GM21786 (cell line): ENCODE measurements around the gene PARD3B.

Source experiments
- ATAC-seq: cut with Tn5 transposase; IDR thresholded peaks from one replicate; pipeline ENCODE4 v1.9.1; 2021; ENCODE audit not compliant: unreplicated experiment

Gene PARD3B

DNA sequence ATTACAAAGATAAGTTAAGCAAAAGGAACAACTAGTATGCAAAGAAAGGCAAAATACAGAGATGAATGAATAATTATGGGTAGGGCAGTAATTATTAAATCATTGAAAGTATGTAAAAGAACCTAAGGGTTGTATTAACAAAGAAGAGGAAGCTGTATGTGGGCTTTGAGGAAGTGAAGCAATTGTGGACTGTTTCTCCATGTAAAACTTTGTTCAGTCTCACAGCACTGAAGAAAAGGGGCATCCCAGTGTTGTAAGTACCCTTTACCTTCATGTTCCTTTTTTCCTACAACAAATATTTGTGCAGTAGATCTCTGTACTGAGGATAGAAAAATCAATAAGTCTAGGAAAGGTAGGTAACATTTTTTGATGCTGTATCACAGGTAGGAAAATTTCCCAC is 748.3 kb downstream of the PARD3B start:
- ATAC-seq: no peak

DNA sequence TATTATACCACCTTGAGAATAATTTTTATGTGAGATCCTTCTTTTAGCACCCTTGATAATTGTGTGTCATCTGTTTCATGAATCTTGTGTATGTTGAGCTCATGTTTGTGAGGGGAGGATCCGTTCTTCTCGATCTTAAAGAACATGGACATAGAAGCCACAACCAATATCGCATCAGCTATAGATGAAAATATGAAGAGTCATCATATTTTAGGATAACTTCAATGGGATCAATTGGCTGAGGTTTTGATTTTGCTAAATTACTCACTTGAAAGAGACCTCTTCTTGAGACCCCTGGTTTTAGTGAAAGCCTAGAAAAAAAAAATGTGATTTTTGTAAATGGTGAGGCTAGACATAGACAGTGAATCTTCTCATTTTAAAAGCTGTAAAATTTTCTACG is 751.7 kb downstream of the PARD3B start:
- no peak for ATAC-seq

DNA sequence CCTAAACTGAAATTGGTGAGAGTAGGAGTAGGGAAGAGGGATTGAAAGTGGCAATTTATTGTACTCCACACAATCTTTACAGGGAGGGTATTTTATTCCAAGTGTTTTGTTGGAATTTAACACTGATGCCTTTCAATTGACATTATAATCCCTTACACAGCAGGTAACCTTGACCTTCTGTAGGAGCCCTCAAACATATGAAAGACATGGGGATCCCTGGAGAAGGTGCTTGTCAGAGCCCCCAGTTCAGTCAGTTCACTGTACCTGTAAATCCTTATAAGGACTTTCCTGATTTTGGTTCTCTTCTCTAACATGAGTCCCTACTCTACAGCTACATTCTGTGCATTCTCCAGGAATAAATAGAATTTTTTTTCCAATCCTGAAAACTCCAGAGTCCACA is 752.1 kb downstream of the PARD3B start:
- no peak for ATAC-seq

DNA sequence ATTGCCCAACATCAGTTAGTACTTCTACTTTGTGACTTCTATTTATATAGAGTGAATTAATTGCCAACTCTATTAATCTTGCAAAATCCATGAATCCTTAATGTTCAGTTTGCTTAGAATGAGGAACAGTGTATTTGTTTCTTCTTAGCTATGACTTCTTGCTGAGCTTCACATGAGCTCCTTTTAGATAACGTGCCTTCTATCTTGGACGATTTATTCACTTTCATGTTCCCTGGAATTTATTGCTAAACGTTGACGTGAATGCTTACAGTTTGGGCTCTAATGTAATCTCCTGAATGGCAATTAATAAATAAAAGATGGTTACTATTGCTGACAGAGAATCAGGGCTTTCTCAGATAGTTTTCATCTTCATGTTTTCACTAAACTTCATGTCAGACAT is 752.6 kb downstream of the PARD3B start:
- ATAC-seq: no peak

DNA sequence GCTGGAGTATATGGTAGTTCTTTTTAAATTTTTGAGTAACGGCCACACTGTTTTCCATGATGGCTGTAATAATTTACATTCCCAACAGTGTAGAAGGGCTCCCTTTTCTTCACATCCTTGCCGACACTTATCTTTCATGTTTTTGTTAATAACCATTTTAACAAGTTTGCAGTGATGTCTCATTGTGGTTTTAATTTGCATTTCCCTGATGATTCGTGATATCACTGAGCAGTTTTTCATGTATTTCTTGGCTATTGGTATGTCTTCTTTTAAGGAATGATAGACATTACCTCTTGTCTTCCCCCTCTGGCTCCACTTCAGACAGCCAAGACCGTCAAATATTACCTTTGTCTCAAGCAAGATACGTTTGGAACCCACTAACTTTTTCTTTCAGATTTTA is 765.9 kb downstream of the PARD3B start:
- no peak for ATAC-seq

DNA sequence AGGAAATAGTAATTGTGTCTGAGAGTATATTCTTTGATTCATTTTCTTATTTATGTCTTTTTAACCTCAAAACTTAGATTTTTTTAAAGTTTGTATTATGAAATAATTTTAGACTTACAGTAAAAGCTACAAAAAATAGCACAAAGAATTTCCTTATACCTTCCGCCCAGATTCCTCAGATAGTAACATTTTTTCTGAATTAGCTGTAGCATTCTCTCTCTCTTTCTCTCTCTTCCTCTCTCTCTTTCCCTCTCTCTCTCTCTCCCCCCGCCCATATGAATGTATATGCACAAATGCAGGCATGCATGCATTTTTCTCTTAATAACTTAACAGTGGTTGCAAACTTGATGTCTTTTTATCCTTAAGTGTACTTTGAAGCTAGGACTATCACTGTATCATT is 776.0 kb downstream of the PARD3B start:
- no peak for ATAC-seq

DNA sequence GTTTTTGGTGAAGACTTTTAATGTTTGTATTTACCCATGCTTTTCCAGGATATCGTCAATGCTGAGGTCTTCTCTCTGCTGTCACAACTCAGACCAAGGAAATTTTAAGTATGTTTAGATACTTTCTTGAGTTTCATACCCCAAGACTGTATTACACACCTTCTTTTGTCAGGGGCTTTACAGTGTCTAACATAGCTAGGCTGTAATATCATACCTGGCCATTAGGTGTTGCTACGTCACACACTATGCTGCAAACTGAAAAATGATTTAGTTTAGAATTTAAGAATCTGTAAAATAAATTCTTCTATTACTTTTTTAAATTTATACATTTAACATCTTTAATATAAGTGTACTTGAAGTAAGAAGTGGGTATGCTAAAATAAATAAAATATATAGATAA is 778.7 kb downstream of the PARD3B start:
- ATAC-seq: no peak

DNA sequence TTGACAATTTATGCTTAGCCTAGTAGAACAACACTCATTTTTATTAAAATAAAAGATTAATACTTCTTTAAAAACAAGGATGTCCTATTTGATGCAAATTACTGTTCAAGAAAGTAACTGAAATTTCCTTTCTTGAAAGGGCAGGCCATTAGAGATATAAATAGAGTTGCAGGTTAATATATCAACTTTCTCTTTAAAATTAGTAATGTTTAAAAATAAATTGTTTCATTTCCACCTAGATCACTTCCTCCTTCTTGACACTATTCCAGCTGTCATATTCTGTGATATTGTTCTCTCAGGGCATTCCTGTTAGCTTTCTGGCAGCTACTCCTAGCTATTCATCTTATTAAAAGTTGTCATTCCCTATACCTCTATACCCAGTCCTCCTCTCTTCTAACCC is 779.1 kb downstream of the PARD3B start:
- ATAC-seq: no peak

DNA sequence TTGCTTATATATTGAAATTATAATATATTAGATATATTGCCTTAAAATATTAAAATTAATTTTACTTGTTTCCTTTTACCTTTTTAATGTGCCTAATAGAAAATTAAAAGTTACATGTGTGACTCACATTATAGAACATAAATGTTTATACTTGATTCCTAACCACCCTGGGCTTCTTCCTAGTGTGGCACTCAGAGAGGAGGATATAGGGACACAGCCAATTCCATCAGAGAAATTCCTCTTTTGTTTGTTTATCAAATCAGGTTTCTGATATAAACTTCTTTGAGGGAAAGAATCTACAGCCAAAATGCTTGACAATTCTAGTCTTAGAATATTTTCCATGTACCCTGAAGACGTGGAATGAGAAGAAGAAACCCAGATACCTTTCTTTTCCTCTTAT is 788.1 kb downstream of the PARD3B start:
- no peak for ATAC-seq

DNA sequence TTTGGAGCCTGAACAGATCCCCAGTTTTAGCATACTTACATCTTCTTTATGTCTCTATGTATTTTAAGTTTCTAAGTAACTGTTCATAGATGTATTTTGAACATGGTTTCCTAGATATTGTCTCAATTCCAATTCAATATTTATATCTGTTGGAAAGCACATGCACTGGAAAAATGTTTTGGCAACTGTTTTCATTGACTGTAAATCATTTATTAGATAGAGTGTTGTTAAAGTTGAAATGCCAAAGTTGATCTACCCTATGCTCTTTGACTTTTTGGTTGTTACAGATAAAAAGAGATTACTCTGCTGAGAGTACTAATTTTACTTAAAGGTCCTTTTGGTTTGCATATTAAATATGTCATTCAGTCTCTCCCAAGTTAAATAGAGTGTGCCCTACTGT is 792.0 kb downstream of the PARD3B start:
- no peak for ATAC-seq

DNA sequence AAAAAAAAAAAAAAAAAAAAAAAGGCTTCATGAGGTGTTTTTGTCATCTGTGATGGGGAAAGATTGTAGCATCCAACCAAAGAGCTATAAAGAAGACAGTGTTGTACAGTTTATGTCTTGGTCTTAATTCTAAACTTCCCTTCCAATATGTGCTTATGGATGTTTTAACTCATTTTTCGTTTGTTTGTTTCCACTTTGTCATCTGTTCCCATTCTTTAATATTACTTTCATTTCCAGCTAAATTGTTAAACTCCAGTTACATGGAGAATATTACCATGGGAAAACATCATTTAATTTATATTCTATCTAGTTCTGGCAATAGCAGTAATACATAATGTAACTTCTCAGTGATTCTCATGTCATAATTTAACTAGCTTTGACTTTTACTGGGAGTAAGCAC is 792.9 kb downstream of the PARD3B start:
- ATAC-seq: no peak

DNA sequence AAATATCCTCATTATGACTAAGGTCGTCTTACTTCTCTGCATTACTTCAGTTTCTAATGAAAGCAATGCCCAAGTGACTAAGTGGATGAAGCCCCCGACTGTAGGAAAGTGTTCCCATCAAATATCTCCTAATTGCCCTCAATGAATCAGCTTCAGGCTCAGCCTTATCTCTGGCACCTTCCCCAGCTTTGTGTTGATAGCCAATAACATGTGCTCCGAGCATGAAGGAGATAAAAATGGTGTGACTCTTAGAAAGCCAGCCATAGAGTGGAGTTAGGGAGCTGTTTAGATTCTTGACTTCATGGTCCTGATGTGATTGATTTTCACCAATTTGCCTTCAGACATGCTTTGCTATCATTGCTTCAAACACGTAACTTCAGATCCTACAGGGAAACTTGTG is 797.8 kb downstream of the PARD3B start:
- no peak for ATAC-seq

DNA sequence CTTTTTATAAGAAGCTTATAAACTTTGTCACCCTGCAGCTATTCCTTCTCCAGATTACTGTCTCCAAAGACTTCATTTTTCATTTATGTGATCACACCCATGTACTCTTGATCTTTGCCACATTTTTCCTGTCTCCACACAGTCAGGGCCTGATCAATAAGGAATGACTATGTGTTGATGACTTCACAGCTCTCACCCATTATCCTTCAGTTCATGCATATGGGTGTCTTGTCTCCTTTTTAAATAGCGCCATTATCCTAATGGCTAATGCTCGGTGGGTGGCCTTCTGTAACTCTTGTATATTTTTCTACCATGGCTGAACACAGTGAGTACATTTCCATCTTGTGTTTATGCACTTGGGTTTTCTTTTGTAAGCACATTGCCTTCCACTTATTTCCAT is 801.4 kb downstream of the PARD3B start:
- no peak for ATAC-seq

DNA sequence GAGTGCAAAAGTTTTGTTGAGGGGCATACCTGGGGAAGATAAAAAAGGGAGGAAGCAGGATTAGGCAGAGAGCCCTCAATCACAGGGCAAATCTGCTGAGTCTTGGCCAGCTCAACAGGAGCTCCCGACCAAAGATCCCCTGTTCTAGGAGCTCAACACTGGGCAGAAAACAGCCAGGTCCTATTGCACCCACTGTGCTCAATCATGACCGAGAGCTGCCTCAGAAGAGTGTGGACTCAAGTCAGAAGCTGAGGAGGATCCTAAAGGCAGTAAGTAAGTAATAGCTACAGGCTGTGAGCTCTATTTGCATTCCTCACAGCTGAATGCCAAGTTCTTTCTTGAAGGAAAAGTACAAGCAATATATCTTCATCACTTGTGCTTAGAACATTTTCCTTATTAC is 802.6 kb downstream of the PARD3B start:
- ATAC-seq: no peak

DNA sequence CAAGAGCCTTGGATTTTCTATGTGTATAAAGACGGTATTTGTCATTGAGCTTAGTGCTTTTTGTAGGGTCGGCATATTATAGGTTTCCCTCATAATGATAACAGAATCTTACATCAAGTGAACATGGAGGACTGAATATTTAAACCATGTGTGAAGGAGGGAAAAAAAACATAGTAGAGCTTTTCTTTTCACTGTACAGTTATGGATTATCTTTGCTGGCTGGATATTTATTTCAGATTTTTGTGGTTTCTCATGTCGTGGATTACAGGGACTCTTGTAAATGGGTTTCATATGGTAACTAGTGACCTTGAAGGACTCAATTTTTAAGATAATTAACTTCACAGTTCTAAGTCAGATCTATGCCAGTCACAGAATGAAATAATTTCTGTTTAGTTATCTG is 806.8 kb downstream of the PARD3B start:
- ATAC-seq: no peak

DNA sequence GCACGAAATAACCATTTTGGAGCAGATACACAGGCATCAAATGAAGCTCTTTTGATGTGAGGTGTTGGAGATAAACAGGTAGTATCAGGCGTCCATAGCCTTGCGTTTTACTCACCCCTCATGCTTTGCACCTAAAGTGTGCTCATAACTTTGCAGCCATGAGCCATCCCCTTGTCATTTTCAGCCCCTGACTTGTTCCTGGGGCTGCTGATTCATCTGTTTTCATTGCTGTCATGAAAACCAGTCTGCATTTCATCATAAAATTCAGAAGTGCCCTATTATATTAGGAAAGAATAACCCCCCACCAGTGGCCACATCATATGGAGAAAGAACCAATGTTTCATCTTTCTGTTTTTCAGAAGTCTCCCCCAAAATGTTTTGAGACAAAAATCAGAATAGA is 807.3 kb downstream of the PARD3B start:
- no peak for ATAC-seq

DNA sequence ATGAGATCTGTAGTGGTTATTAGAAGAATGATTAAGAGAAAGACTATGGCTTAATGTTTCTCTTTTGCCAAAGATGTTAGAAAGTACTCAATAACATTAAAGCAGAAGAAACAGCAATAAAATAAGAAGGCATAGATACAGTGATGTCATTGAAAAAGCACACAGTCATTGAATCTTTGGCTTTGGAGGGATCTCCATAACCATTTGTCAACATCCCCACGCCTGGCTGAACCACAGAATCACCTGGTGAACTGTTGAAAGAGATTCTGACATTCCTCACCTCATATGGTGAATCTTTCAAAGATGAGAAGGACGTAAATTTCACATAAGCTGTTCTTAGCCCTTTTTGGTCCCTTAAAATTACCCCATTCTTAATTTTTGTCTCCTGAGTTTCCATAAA is 812.5 kb downstream of the PARD3B start:
- ATAC-seq: no peak

DNA sequence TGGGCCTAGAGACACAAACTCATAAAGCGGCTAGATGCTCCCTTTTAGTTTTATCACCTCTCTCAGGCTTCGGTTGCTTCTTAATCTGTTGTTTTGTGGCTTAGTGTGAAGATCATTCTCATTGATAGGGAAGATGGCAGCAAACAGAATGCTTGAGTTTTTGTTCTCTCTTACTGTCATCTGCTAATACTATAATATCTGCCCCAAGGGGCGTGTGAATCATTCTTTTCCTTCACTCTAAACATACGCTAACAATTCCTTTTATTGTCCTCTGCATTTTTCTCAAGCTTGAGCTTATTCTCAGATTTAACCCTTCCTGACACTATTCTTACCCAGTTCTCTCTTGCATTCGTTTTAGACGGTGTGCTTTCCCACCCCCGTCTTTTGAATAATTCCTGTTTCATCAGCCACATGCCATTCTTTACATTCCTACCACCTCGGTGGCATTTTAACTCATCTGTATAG is 813.1 kb downstream of the PARD3B start:
- ATAC-seq: no peak

DNA sequence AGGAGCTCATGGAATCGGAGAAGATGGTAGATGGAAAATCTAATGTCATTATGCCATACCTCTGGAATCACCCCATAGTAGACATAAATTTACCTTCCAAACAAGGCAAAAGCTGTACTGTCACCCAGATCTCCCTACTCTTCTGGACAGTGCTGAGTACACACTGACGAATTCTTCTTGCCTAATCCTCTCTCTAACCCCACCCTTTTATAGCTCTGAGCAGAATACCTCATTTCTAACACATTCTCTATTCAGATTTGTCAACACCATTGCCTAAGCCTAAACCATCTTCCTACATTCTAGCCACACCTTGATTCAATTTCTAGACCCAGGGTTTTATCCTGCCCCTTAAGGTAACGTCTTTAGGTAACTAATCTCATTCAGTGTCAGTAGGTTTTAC is 816.0 kb downstream of the PARD3B start:
- no peak for ATAC-seq

DNA sequence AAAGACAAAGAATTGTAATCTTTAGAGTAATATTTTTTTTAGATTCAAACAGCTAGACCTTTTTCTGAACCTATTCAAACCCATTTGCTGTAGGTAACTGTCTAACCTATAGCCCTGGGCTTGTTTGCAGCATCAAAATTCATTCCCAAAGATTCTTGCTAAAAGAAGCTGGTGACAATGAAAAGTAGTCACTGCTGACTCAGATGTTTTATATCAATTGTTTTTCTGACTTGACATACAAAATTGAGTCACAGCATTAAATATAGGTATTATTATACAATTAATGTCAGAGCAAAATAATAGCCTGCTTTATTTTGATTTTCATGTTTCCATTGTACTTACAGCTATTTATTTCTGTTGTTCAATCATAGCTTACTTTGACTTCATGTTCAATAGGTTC is 816.7 kb downstream of the PARD3B start:
- ATAC-seq: no peak

DNA sequence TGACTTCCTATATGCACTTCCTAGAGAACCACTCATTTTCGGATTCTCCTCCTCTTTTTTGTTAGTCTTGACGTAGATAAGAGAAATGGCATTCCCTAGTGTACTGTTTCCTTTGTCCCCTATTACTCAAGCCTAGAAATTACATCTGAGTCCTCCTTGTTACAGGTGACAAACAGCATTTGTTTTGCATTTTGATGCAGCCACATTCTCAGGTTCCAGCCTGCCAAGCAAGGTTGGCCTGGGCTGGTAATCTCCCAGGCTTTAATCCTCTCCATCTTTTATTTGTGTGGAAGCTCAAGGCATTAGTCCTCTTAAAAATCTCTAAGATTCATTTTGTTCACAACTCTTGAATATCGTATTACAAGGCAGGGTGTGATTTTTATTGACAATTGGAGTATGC is 819.0 kb downstream of the PARD3B start:
- ATAC-seq: no peak

DNA sequence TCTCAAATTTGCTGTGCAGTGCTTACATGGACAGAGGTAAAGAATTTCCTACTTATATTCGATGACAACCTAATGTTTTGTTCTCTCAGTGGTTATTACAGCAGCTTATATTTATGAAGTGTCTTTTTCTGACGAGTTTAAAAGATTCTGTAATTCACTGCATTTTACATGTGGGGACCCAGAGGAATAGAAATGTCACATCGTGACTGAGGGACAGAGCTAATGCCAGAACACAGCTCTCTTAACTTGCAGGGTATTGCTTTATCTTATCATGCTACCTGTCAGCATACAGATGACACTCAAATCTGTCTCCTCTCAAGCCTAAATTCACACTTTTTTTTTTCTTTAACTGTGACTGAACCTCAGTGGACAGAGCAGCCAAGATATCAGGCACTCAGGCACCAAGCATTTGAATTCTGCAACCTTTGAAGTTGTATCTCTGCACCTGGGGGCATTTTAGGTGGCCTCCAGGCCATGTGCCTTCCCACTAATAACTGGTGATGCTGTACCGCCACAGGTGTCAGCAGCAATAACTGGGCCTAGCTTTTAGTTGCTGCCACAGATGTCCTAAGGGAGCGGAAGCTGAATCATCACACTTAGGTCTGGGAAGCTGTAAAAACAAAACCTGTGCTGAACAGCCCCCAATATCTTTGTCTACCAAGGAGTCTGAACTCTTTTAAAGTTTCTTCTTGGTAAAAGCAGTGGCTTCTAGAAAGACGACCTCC is 821.2 kb downstream of the PARD3B start:
- ATAC-seq: no peak

DNA sequence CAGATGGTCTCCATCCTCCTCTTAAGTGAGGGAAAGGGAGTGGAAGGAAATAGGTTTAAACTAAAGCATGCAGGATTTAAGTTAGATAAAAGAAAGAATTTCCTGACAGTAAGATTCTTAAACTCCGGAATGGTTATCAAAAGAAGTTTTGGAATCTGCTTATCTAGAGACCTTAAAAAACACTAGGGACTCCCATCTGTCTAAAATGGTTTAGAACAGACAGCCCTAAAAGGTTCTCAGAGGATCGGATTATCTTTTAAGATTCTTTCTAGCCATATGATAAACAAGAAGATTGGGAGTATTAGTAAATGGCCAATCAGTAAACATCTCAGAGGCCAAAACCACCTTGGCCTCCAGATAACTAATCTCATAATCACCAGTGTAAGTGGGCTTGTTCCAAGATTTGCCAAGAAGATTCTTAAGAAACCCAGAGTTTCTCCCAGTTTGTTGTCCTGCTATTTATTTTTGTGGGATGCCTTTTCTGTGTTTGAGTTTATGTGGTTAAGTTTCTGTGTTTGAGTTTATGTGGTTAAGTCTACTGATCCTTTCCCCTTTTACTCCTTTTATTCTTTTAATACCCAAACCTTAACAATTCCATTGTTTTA is 822.2 kb downstream of the PARD3B start:
- no peak for ATAC-seq
